Neural cell (in vitro differentiated cells): Measurements from ENCODE around the gene MRC1.

ENCODE experiments used
- EP300 ChIP-seq: fragments of 450-650 bp; conservative IDR thresholded peaks from 2 replicates; pipeline ENCODE4 v1.6.1; 2014; ENCODE audit warnings: antibody characterized with exemption, mild to moderate bottlenecking, moderate library complexity; ENCODE audit not compliant: poor library complexity, severe bottlenecking
- EZH2 ChIP-seq: fragments of 200-600, 300-800 bp; shearing (Covaris generic), sonication (generic); IDR thresholded peaks from 2 replicates; pipeline ENCODE4 v1.6.1; 2014; ENCODE audit warnings: antibody characterized with exemption, low read length, borderline replicate concordance, mild to moderate bottlenecking; ENCODE audit not compliant: insufficient read depth, poor library complexity, severe bottlenecking
- POLR2AphosphoS5 ChIP-seq: IDR thresholded peaks from 2 replicates; pipeline ENCODE4 v1.6.1; 2012

DNA sequence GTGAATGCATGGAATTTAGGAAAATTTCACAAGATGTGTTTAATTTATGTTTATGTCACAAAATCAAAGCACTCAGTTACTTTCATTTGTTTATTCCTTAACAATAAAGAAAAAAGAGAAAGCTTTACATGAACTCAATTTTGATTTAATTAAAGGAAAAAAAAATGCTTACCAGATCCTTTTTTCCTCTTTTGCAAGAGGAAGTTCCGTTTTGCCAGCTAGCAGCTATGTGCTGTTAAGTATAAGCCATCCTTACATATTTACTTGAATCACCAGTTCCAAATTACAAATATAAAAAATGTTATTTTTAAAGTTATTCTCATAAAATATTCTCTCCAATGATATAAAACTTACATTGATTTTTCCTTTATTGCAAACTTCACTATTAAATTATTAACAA, 12.7 kb downstream of the MRC1 start:
- no peak for TF ChIP-seq POLR2AphosphoS5
- no peak for TF ChIP-seq EP300
- no peak for TF ChIP-seq EZH2
